Chondrocyte (in vitro differentiated cells): ENCODE measurements around the gene KDF1. TPM values are rescaled to one million over a fixed set of nuclear protein-coding genes. Genes with fewer than 3 reads are reported as not detected.

ENCODE experiments used
- DNase-seq: peaks from one replicate; pipeline ENCODE4 v3.0.0; 2021; ENCODE audit warnings: mixed read lengths, low spot score
- H3K27ac Mint-ChIP-seq: one replicate; pipeline ENCODE4 v1.8.0; 2021; ENCODE audit warnings: mild to moderate bottlenecking, moderate library complexity, mixed read lengths; ENCODE audit not compliant: unreplicated experiment
- H3K27me3 Mint-ChIP-seq: 2 replicates; pipeline ENCODE4 v1.8.0; 2021; ENCODE audit warnings: low read depth, mixed read lengths
- H3K36me3 Mint-ChIP-seq: 2 replicates; pipeline ENCODE4 v1.8.0; 2021; ENCODE audit warnings: low read depth, mixed read lengths
- H3K4me1 Mint-ChIP-seq: 2 replicates; pipeline ENCODE4 v1.8.0; 2021; ENCODE audit warnings: low read depth, mild to moderate bottlenecking, mixed read lengths
- H3K4me3 Mint-ChIP-seq: one replicate; pipeline ENCODE4 v1.8.0; 2021; ENCODE audit warnings: mild to moderate bottlenecking, moderate library complexity, mixed read lengths; ENCODE audit not compliant: unreplicated experiment
- H3K9me3 Mint-ChIP-seq: 2 replicates; pipeline ENCODE4 v1.8.0; 2021; ENCODE audit warnings: low read depth, mixed read lengths
- CTCF ChIP-seq: fragments of 200-600 bp; sonication (generic); IDR thresholded peaks from 2 replicates; pipeline ENCODE4 v1.5.0; 2021; ENCODE audit warnings: antibody characterized with exemption, mild to moderate bottlenecking, moderate library complexity
- total RNA-seq: library from RNA; stranded (reverse); gene quantifications from 3 replicates; pipeline ENCODE4 v1.2.1, GENCODE V29; 2021

KDF1 gene
- total RNA-seq, 1 donor from 2014 or later: not detected

GRCh38 chr1:26915204-26915842 is 44.9 kb downstream of the KDF1 start:
- Mint-ChIP-seq H3K4me3 (no peak overlapping the region), H3K27me3 (peaks cover 3% of the 10 kb centered on the region), H3K27ac (no peak overlapping the region), H3K9me3 (no peaks in the 10 kb centered on the region), H3K4me1 (peaks cover 1% of the 10 kb centered on the region), H3K36me3 (no peaks in the 10 kb centered on the region)
- no peak for DNase-seq
- no peak for TF ChIP-seq CTCF

GRCh38 chr1:26913754-26914619 is 46.3 kb downstream of the KDF1 start, which contains the start of gene NR0B2:
Gene NR0B2, minus strand, starts transcription at chr1:26913975. Its CDS starts 35 bp downstream, at chr1:26913940.
- H3K4me3 Mint-ChIP-seq: no peak within 1 kb of the TSS
- TF ChIP-seq CTCF: no peak
- no peak for DNase-seq
- no peaks in the 10 kb centered on the region for H3K9me3 Mint-ChIP-seq
- no peaks in the 10 kb centered on the region for H3K36me3 Mint-ChIP-seq
- no peak within 1 kb of the TSS for H3K27ac Mint-ChIP-seq
- H3K27me3 Mint-ChIP-seq: peaks cover 3% of the 10 kb centered on the region
- H3K4me1 Mint-ChIP-seq: no peaks in the 10 kb centered on the region

GRCh38 chr1:26913389-26913753 is 46.9 kb downstream of the KDF1 start:
- Mint-ChIP-seq H3K27me3 (peaks cover 3% of the 10 kb centered on the region), H3K27ac (no peak overlapping the region), H3K4me3 (no peak overlapping the region), H3K9me3 (no peaks in the 10 kb centered on the region), H3K4me1 (no peaks in the 10 kb centered on the region), H3K36me3 (no peaks in the 10 kb centered on the region)
- no peak for DNase-seq
- TF ChIP-seq CTCF: no peak

GRCh38 chr1:26912147-26912490 is 48.1 kb downstream of the KDF1 start:
- no peaks in the 10 kb centered on the region for H3K9me3 Mint-ChIP-seq
- no peak overlapping the region for H3K4me3 Mint-ChIP-seq
- no peak for TF ChIP-seq CTCF
- no peaks in the 10 kb centered on the region for H3K4me1 Mint-ChIP-seq
- H3K36me3 Mint-ChIP-seq: no peaks in the 10 kb centered on the region
- DNase-seq: no peak
- H3K27me3 Mint-ChIP-seq: peaks cover 3% of the 10 kb centered on the region
- no peak overlapping the region for H3K27ac Mint-ChIP-seq

- Mint-ChIP-seq H3K4me3 (no peak overlapping the region), H3K9me3 (no peaks in the 10 kb centered on the region), H3K4me1 (no peaks in the 10 kb centered on the region), H3K27ac (no peak overlapping the region), H3K36me3 (no peaks in the 10 kb centered on the region), H3K27me3 (peaks cover 3% of the 10 kb centered on the region)
- DNase-seq: no peak
- TF ChIP-seq CTCF: no peak
These were observed 48.7 kb downstream of the KDF1 start for GRCh38 chr1:26911399-26912146.
